Left ventricle myocardium superior (tissue), 1 donor: ENCODE results near the gene OOSP2. TPM values are rescaled to one million over a fixed set of nuclear protein-coding genes. Genes with fewer than 3 reads are reported as not detected.
"Not testable (repeated sequence)": the region's sequence is repeated elsewhere in the genome, so short reads cannot be mapped to it uniquely, and the experiment has no call there.

Experiments used
- ATAC-seq: fragments of 200-7000 bp; cut with Tn5 transposase; one replicate; pipeline ENCODE4 v1.9.1; 2020; ENCODE audit warnings: mild to moderate bottlenecking, moderate library complexity
- DNase-seq: peaks from one replicate; pipeline ENCODE4 v3.0.0-alpha.2; 2020
- intact Hi-C: fragments of 100-400 bp; cut with micrococcal nuclease; formaldehyde crosslinking; loops from one replicate; pipeline ENCODE4 v1.11.0; 2022
- long read RNA-seq: library from polyadenylated mRNA; unstranded; transcript quantifications from one replicate; pipeline ENCODE4 v2.0.0, GENCODE V29; 2021
- total RNA-seq: library from RNA; stranded (reverse); fragmentation: NEBNext Ultra II Directional; extraction: Animal tissue kit (Norgen Biotek cat#: 25700); gene quantifications from one replicate; pipeline ENCODE4 v1.2.1, GENCODE V29; 2021
- donor health status: DM: no; HTN: yes; CAD: no; lungs with severe emphysema.

OOSP2 gene, protein sequence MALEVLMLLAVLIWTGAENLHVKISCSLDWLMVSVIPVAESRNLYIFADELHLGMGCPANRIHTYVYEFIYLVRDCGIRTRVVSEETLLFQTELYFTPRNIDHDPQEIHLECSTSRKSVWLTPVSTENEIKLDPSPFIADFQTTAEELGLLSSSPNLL
- not detected for total RNA-seq
- long read RNA-seq: 0 reads

DNA sequence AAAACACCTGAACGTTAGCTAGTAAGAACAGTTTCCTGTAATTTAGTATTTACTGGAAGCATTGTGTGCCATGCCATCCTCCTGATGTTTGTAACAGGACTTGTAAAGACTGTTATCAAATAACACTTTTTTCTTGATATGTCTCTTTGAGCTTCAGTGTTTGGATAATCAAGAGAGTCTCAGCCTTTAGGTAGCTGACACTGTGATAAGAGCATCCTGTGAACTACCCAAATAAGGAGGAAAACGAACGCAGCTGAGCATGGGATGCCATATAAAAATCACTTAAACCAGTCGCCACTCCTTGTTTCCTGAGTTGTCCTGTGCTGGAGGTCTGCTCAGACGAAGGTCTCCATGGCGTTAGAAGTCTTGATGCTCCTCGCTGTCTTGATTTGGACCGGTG lies at the start of gene OOSP2:
Gene OOSP2 (plus strand): TSS at position 301 of the 400 bp plus-strand sequence. CDS start 51 bp downstream, at position 352.
- intact Hi-C loops: no loop called here
- DNase-seq: no peak
- no peak for ATAC-seq

DNA sequence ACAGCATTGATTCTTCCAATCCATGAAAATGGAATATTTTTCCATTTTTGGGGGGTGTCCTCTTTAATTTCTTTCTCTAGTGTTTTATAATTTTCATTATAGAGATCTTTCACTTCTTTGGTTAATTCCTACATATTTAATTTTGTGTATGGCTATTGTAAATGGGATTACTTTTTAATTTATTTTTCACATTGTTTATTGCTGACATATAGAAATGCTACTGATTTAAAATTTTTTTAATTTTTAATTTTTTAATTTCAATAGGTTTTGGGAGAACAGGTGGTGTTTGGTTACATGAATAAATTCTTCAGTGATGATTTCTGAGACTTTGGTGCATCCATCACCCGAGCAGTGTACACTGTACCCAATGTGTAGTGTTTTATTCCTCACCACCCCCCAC lies 49.8 kb upstream of the OOSP2 start:
- DNase-seq (no peak), ATAC-seq (no peak)
- intact Hi-C loops: no loop called here

DNA sequence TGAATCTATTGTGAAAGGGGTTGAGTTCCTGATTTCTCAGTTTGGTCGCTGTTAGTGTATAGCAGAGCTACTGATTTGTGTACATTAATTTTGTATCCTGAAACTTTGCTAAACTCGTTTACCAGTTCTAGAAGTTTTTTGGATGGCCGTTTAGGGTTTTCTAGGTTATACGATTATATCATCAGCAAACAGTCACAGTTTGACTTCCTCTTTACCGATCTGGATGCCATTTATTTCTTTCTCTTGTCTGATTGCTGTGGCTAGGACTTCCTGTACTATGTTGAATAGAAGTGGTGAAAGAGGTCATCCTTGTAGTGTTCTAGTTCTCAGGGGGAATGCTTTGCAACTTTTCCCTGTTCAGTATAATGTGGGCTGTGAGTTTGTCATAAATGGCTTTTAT lies 47.8 kb upstream of the OOSP2 start:
- no peak for ATAC-seq
- intact Hi-C loops: no loop called here
- no peak for DNase-seq

DNA sequence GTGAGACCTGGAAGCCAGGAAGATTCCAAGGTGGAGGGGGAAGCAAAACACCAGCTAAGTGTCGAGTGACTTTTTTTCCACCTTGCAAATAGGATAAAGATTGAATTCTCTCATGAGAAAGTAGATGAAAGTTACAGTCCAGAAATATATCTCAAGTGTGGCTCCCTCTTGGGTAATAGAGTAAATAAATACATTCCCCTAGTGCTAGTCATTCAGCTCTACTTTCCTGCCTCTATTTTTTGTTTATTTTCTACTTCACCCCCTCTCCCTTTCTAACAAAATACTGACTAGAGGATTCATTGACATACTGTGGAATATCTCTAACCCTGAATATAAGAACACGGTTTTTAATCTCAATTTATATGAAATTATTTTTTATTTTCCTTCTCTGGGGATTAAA lies 42.4 kb upstream of the OOSP2 start:
- ATAC-seq: no peak
- DNase-seq: no peak
- intact Hi-C loops: no loop called here

DNA sequence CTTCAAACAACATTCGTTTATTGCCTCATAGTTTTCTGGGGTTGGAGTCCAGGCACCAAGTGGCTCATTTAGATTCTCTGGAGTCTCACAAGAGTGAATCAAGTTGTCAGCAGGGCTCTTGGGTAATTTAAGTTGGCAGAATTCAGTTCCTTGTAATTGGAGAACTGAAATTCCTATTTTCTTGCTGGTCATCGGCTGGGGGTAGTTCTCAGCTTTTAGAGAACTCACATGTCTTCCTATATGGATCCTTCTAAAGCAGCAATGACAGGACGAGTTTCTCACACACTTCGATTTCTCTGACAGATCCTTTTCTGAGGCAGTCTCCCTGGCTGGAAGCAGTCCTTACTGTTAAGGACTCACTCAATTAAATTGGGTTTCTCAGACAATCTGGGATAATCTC lies 40.5 kb upstream of the OOSP2 start:
- intact Hi-C loops: no loop called here
- DNase-seq (no peak), ATAC-seq (no peak)

DNA sequence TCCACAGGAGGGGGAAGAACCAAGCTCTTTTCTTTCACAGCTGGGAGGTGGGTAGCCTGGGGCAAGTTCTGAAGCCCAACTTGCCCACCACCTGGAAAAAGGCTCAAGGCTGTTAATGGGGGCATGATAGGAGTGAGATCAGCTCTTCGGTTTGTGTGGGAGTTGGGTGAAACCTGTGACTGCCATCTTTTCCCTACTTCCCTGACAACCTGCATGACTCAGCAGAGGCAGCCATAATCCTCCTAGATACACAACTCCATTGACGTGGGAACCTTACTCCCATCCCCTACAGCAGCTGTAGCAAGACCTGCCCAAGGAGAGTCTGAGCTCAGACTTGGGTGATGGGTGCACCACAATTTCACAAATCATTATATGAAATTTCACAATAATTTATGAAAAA lies 36.5 kb upstream of the OOSP2 start:
- intact Hi-C loops: no loop called here
- ATAC-seq: no peak
- DNase-seq: no peak

DNA sequence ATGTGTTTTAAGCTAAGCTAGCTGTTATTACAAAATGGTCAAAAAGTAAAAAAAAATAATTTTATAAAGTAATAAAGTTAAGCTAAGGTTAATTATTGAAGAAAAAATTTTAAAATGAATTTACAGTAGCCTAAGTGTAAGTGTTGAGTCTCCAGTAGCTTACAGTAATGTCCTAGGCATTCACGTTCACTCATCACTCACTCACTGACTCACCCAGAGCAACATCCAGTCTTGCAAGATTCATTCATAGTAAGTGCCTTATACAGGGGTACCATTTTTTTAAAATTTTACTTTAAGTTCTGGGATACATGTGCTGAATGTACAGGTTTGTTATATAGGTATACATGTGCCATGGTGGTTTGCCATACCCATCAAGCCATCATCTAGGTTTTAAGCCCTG lies 34.8 kb upstream of the OOSP2 start:
- intact Hi-C loops: no loop called here
- no peak for ATAC-seq
- no peak for DNase-seq

DNA sequence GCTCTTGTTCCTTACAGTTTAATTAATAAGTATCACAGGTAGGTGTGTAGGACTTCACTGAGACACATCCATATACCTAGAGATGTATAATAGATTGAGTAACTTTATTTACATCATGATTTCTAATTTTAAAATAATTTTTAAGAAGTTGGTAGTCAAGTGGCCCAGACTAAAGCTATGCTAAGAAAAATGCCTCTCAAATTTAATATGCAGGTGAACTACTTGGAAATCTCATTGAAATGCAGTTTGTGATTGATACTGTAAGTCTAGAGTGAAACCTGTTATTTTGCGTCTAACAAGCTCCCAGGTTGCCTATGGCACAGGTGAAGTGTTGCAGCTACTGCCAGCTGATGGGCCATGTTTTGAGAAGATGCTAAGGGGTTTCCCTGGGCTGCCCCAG lies 23.3 kb upstream of the OOSP2 start, which contains the start of gene OOSP4B:
Gene OOSP4B (plus strand): TSS at position 301 of the 400 bp plus-strand sequence.
- intact Hi-C loops: no loop called here
- DNase-seq (no peak), ATAC-seq (no peak)

DNA sequence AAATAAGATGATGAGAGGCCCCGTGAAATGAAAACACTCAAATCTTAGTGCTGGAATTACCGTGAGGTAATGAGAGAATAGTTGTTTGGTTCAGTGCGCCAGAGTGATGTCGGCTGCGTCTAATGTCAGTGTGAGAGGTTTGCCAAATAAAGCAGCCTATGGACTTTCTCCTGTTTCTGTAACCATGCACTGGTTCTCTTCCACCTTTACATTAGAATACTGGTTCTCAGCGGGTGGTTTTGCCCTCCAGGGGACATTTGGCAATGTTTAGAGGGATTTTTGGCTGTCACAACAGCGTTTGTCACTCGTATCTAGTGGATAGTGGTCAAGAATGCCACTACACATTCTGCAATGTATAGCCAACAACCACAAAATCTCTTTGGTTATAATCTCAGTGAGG lies 22.2 kb upstream of the OOSP2 start:
- ATAC-seq (no peak), DNase-seq (no peak)
- intact Hi-C loops: no loop called here

DNA sequence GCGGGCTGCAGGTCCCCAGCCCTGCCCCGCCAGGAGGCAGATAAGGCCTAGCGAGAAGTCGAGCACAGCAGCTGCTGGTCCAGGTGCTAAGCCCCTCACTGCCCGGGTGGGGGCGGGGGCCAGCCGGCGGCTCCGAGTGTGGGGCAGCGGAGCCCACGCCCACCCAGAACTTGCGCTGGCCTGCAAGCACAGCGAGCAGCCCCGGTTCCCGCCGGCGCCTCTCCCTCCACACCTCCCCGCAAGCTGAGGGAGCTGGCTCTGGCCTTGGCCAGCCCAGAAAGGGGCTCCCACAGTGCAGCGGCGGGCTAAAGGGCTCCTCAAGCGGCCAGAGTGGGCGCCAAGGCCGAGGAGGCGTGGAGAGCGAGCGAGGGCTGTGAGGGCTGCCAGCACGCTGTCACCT lies 19.8 kb upstream of the OOSP2 start:
- ATAC-seq, DNase-seq, intact Hi-C loops: not testable (repeated sequence)

DNA sequence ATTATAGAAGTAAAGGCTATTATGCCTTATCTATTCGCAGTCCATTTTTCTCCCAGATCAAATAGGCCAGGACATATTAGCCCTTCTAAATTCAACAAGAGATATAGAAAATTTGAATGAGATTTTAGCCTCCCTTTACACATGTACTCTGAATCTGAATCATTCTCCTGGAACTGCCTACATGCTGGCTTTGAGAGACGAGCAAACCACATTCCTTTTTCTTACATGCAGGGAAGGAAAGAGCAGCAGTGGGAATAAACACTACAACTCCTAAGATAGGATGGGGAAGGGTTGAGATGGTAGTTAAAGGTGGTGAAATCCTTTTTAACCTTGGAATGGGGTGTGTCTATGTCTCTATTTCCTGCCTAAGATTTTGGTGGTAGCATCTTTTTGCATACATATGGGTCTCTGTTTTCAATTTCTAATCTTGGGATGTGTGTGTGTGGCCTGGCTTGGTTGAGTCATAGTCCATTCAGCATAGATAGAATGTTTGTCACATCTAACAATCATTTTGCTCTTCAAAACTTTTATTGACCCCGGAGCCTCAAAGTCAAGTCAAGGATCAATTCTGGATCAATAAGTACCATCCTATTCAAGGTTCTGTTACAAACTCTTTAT lies 11.1 kb upstream of the OOSP2 start:
- no peak for ATAC-seq
- intact Hi-C loops: no loop called here

DNA sequence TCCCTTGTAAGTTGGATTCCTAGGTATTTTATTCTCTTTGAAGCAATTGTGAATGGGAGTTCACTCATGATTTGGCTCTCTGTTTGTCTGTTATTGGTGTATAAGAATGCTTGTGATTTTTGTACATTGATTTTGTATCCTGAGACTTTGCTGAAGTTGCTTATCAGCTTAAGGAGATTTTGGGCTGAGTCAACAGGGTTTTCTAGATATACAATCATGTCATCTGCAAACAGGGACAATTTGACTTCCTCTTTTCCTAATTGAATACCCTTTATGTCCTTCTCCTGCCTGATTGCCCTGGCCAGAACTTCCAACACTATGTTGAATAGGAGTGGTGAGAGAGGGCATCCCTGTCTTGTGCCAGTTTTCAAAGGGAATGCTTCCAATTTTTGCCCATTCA lies 10.2 kb downstream of the OOSP2 start:
- ATAC-seq, intact Hi-C loops, DNase-seq: not testable (repeated sequence)

More for the DNA sequence above, 11.1 kb upstream of the OOSP2 start:
- DNase-seq: no peak

DNA sequence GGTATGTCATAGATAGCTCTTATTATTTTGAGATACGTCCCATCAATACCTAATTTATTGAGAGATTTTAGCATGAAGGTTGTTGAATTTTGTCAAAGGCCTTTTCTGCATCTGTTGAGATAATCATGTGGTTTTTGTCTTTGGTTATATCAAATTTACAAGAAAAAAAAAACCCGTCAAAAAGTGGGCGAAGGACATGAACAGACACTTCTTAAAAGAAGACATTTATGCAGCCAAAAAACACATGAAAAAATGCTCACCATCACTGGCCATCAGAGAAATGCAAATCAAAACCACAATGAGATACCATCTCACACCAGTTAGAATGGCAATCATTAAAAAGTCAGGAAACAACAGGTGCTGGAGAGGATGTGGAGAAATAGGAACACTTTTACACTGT lies 10.6 kb downstream of the OOSP2 start:
- ATAC-seq, DNase-seq, intact Hi-C loops: not testable (repeated sequence)

DNA sequence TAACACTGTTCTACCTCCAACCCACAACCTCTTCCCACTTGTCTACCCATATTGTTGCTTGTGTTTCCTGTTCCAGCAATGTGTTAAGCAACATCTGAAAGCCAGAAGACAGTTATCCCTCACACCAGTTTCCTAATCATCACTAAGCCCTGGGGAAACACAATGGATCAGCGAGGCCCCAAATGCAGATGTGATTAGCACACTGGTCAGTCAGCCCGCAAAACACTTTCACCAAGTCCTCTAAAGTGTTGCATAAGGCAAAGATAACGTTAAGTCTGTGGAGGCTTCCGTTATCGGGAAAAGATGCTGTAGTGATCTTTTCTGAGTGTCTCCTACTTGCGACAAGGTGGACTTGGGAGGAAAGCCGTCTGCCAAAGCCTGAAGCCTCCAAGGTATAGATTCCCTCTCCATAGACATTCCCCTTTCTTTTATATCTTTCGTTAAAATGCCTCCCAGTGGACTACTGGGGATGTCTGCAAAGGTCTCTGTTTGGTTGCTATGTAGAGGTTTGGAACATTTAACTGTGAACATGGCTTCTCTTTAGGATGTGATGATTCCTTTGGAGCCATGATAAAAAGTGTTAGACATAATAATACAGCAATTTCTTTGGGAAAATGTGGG lies 16.2 kb downstream of the OOSP2 start, which contains the start of gene MS4A3:
Gene MS4A3 (plus strand): TSS at position 317 of the 621 bp plus-strand sequence. CDS start 4,496 bp downstream, outside the sequence.
- DNase-seq (no peak), ATAC-seq (no peak)
- intact Hi-C loops: no loop called here

DNA sequence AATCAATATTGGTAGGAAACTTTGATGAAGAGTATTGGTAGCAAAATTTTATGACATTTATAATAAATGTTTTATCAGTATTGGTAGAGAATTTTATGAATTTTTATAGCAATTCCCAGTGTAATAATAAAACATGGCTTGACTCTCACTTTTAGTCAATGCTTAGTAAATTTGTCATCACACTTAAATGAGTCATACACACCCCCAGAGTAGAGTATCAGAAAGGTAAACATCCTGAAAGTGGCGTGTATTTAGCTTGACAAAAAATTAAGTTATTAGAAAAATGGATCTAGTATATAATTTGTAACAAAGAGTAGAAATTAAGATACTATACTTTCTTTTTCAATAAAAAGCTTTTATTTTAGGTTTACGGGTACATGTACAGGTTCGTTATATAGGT lies 18.8 kb downstream of the OOSP2 start:
- no peak for DNase-seq
- no peak for ATAC-seq
- intact Hi-C loops: no loop called here

DNA sequence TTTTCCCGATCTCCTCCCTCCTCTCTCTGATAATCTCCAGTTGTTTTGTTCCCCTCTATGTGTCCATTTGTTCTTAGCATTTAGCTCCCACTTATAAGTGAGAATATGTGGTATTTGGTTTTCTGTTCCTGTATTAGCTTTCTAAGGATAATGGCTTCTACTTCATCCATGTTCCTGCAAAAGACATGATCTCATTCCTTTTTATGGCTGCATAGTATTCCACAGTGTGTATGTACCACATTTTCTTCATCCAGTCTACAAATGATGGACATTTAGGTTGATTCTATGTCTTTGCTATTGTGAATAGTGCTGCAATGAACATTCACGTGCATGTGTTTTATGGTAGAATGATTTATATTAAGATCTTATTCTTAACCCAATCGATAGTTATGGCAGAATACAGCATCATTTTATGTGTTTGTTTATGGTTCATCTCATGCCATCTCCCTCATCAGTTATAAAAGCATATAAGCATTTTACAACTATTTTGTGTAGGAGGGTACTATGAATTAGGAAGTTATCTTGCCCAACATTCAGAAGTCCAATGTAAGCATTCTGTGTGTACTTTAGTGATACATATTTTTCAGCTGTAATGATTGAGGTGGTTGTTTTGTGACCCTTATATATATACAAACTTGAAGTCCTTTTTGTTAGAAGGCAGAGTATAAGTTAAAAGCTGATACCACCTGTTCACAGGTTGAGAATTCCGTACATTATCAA lies 19.5 kb downstream of the OOSP2 start:
- DNase-seq (no peak), ATAC-seq (no peak)
- intact Hi-C loops: no loop called here

DNA sequence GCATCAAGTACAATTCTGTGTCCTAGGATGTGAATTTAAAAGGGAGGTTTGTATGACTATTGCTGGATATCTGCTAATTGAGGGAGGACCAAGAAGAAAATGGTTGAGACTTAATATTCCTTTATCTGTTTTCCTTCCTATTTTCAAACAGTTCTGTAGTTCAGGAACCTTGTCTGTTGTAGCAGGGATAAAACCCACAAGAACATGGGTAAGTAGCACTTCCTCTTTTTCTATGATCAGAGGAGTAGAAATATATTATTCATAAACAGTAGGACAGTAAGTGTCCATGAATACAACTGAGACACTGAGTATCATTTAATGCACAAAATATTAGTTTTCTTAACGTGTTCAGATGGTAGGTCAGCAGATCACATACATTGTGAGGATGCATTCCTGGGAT lies 23.9 kb downstream of the OOSP2 start:
- DNase-seq (no peak), ATAC-seq (no peak)
- intact Hi-C loops: no loop called here

DNA sequence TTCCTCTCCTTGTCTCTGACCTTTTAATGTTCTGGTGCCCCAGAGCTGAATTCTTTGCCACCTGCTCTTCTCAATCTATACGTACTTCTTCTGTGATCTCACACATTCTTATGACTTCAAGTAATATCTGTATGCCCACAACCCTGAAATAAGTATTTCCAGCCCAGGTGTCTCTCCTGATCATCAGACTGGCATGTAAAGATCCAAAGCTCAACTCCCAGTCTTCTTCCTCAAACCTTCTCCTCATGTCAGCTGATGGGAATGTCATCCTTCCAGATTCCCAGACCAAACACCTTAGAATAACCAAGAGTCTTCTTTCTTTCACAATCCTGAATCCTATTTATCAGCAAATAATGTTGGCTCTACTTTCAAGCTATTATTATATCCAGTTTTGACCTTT lies 25.6 kb downstream of the OOSP2 start:
- intact Hi-C loops: no loop called here
- DNase-seq (no peak), ATAC-seq (no peak)

DNA sequence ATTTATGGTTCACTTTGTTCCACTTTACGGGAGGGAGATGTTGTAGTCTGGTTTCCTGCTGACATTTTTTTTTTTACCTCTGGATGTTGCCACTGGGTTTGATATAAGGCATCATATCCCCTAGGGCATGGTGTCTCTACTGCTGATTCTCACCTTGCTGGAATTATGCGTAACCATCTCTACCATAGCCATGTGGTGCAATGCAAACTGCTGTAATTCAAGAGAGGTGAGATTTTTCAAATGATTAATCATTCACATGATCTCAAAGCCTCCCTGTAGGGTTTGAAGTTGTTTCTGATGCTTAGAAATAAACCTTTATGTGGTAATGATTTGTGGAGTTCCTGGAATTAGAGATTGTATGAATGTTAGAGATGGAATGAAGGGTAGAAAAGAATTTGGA lies 29.2 kb downstream of the OOSP2 start:
- intact Hi-C loops: no loop called here
- DNase-seq (no peak), ATAC-seq (no peak)

DNA sequence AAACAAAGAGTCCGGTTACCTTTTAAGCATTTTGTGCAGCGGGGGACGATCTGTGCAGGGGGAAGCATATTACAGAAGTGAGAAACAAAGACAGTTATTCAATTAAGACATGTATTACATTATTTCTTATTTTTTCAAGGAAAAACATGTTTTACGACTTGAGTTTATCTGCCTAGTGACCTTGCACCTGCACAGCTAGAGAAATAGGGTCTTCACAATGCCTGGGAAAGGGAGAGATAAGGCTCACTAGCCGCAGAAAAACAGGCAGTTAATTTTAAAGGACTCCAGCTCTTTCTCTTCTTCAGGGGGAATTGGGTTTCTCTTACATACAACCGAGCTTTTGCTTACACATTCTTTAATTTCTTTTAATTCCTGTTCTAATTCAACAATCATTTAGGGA lies 31.4 kb downstream of the OOSP2 start:
- DNase-seq, ATAC-seq, intact Hi-C loops: not testable (repeated sequence)
